GM03348 (cell line): ENCODE measurements around the gene TSPEAR.
"Not testable (repeated sequence)": the region's sequence is repeated elsewhere in the genome, so short reads cannot be mapped to it uniquely, and the experiment has no call there.

Experiments used
- DNase-seq: peaks from one replicate; pipeline ENCODE4 v3.0.0; 2012; ENCODE audit warnings: low spot score

Gene TSPEAR

DNA sequence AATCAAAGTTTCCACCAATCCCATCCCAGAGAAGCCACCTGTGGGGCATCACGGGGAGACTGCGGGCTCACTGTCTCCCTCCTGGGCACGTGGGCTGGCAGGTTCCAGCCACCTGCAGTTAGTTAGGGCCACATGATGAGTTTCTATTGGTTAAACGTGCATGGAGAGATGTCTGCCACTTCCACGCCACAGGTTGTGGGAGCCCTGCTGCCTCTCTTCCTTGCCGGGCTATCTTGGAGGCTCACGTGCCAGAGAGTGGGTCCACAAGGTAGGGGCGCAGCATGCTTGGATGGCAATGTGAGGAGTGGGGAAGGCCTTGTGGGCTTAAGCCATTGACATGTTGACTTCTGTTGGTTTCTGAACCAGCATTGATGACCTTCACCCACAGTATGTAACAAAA, 107.5 kb downstream of the TSPEAR start:
- no peak for DNase-seq

DNA sequence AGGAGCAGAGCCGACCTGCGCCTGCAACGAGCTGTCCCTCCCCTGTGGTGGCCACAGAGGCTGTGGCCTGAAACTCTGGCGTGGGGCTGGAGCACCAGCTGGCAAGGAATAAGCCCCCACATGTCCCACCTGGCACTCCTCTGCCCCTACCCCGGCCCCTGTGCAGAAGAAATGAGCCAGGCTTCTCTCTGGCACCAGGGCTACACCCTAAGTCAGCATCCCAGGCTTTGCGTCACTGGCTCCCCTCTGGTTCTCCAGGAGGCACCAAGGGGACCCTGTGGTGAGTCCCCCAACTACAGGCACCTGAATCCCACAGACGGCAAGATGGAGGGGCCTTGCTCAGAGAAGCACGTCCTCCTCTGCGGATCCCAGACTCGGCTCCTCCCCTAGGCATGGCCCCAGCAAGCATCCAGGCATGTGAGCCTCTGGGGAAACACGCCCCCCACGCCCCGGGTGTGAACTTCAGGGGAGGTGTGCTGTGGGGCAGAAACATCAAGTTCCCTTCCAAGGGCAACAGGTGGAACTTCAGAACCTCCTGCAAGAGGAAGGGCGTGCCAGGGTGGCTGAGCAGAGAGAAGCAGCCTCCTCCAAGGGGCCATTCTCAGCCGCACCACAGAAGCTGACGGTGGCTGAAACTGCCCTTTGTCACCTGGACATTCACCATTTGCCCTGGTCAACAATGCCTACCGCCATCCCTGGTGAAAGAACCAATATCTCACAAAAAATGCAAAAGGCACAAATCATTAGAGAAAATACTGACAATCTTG, 108.1 kb downstream of the TSPEAR start:
- DNase-seq, result no peak

DNA sequence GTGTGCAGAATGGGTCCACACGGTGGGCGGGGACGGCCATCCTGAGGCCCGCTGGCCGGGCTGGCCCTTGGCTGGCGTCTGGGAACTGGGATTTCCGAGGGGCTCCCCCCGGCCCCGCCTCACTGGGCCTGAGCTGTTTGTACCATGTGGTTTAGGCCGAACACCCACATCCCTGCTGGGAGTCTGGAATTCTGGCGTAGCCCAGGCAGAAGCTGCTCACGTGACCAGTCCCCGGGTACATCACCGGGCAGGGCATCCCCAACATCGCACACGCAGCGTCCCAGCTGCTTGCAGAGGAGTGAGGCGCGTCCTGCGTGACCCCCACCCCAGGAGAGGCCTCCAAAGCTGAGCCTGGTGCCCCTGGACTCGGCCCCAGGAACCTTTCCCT, 108.9 kb downstream of the TSPEAR start:
- no peak for DNase-seq

DNA sequence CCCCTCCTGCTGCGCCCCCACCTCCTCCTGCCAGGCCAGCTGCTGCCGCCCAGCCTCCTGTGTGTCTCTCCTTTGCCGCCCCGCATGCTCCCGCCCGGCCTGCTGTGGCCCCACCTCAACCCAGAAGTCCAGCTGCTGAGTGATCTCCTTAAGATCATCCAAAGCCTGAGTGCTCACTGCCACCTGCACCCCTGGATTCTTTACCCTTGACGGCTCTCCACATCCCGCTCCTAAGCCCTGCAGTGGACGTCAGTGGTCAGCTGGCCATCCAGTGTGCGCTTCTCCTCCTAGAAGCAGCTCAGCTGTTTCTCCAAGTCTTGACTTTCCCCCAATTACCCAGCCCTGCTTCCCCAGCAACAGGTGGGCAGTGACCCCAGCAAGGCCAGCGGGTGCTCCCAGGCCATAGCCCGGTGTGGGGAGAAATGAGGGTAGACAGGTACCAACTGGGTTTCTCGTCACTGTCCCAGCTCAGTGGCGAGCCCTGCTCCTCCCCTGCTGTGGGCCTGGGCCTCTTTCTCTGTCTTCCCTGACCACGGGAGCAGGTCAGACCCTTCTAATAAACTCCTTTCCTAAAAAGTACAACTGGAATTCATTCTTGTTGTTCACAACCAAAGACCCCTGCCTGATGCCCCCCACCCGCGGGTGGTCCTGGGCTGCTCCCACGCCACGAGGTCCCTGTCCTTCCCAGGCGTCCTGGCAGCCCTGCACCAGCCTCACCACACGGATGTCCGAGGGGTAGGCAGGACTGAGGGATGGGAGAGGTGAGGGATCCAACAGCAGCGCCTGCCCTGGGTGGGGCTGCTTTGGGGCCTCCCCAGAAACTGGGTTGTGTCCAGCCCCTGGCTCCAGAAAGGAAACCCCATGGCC, 109.5 kb downstream of the TSPEAR start:
- DNase-seq, result no peak

DNA sequence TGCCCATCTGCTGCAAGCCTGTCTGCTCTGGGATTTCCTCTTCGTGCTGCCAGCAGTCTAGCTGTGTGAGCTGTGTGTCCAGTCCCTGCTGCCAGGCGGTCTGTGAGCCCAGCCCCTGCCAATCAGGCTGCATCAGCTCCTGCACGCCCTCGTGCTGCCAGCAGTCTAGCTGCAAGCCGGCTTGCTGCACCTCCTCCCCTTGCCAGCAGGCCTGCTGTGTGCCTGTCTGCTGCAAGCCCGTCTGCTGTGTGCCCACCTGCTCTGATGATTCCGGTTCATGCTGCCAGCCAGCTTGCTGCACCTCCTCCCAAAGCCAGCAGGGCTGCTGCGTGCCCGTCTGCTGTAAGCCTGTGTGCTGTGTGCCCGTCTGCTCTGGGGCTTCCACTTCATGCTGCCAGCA, 110.3 kb downstream of the TSPEAR start:
- not testable (repeated sequence) for DNase-seq

DNA sequence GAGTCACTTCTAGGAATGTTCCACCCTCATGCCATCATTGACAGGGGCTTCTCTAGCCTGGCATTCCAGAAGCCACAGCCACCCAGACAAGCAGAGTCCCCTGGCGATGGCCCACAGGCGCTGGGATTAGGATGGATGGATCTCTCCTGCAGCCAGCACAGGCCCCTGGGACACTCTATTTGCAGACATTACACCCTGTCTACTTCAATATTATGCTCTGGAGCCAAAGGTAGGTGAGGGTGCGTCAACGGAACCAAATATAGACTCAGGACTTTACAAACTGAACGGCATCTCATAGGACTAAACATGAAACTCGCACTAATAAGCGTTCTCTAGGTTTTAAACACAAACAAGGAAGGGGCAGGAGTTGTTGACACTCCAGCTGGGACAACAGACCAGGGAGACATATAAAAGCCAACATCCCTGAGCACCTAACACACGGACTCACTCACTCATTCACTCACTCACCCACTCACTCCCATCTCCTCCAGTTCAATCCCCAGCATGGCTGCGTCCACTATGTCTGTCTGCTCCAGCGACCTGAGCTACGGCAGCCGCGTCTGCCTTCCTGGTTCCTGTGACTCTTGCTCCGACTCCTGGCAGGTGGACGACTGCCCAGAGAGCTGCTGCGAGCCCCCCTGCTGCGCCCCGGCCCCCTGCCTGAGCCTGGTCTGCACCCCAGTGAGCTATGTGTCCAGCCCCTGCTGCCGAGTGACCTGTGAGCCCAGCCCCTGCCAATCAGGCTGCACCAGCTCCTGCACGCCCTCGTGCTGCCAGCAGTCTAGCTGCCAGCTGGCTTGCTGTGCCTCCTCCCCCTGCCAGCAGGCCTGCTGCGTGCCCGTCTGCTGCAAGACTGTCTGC, 111.0 kb downstream of the TSPEAR start, which contains the start of gene KRTAP10-7:
TSS of gene KRTAP10-7 (plus strand) at position 480 of the 861 bp plus-strand sequence. CDS start at position 505, 25 bp downstream.
- not testable (repeated sequence) for DNase-seq

DNA sequence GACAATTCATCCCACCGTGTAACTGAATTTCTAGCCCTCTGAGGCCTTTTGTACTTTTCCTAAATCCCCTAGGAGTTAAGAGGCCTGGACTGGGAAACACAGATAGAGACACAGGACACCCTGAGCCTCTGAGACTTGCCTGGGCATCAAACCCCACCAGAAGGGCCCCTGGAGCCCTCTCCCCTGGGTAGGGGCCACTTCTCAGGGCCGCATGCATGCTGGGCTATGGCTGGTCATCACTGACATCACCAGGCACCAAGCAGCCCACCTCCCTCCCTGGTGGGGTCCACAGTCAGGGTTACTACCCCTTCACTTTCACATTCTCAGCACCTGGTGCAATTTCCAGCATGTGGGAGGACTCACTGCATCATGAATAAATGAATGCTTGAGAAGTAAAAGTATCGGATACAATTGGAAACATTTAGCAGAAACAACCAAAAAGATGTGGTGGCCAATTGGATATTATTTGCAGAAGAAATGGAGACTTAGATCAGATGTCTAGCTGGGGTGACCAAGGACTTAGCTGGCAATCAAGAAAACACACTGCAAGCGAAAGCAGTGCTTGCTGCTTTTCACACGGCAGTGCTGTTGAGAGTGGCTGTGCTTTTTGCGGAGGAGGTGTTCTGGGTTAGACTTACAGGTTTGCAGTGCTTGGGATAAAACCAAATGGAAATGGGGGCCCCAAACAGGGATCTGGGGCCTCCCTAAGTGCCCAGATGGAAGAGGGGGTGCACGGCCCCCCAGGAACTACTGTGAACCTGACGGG, 111.9 kb downstream of the TSPEAR start:
- DNase-seq, result no peak

DNA sequence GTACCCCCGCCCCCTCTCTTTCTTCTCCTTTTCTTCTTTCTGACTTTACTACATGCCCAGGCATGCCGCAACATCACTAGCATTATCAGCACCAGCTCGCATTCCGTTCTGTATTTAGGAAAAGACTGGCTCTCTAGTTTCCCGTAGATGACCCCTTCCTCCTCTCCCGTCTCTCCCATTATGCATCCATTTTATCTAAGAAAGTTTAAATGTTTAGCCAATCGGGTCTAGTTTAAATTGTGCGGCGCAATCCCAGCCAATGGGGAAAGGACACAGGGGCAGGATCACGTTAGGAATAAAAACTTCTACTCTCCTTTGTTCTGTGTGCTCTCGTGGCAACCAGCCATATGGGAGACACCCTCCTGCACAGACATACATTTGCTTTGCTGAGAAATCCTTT, 113.3 kb downstream of the TSPEAR start:
- no peak for DNase-seq

DNA sequence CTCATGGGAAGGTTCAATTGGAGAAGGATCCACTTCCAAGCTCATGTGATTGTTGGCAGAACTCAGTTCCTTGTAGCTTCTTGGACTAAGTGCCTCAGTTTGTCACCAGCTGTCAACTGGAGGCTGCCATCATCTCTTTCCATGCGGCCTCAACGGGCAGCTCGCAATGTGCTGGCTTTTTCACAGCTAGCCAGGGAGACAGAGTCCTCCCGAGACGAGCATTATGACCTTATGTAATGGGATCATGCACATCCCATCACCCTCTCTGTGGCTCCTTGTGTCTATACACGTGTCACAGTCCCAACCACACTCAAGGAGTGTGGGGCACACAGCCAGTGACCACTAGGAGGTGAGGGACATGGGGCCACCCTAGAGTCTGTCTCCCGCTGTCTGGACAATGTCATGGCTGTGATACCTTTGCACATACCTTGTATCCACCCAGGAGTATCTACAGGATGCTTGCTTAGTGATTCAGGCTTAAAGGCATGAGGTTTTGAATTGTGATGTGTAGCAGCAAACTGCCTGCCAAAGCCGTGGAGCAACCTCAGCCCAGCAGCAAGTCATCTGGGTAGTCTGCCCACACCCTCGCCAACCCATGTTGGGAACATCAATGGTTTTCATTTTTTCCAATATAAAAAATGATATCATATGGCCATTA, 115.2 kb downstream of the TSPEAR start:
- no peak for DNase-seq

DNA sequence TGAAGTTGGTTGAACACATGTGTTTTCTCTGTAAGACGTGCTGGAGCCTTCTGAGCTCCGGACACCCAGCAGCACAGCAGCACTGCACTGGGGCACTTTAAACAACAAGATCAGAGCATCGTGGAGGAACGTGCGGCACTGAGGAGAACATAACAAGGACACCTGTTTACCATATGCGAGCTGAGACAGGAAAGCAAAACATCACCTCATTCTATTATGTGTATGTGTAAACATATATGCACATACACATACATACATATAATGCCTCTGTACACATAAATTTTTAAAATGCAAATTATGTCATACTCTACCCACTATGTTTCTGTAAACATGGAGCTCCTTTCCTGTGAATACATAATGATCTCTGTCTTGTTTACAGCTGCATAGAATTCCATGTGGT, 115.8 kb downstream of the TSPEAR start:
- DNase-seq, result no peak

DNA sequence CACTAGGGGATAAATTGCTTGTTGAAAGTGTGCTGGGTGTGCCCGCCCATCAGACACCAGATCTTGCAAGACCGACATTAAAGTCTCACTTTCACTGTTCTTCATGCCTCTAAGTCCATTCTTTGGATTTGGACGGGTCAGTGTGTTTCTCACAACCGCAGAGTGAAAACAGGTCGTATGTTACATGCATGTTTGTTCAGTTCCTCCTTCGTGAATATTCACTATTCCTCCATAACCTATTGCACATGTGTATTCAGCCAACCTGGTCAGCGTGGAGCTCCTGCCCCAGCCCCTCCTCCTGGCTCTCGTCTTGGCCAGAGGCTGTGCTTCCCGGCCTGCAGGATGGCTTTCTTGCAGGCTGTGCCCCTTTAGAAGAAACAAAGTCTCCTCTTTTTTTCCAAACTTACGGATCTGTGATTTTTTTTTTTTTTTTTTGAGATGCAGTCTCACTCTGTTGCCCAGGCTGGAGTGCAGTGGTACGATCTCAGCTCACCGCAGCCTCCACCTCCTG, 116.9 kb downstream of the TSPEAR start:
- DNase-seq, result no peak

DNA sequence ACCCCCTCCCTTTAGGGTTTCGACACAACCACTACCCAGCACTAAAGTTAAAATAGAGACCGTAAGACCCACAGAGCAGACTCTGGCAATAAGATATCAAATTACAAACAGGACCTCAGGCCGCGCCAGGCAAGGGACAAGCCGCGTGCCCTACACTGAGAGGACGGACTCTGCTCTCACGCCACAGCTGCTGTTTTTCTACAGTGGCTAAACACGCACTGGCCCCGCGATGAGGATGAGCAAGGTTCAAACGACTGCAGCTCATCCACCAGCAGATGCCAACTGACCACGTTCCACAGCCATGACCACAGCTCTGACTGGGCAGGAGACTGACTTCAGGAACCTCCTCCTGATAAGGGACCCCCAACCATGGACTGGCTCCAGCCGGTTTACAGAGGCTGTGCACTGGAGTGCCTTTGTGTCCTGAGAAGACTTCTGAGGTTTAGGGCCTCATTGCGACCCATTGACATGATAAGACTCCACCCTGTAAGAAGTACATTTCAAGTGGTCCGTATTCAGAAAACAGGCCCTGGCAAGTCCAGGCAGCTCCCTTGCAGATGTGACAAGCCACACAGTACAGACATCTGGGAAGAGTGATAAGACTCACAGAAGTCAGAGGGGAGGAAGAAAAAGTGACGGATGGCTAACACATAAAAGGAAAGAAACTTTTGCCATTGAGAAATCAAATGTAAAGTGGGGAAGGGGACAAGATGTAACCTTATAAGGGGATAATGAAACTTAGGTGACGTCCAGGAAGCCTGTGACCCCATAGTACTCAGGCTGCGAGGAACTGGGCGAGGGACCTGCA, 117.6 kb downstream of the TSPEAR start:
- DNase-seq, result no peak

DNA sequence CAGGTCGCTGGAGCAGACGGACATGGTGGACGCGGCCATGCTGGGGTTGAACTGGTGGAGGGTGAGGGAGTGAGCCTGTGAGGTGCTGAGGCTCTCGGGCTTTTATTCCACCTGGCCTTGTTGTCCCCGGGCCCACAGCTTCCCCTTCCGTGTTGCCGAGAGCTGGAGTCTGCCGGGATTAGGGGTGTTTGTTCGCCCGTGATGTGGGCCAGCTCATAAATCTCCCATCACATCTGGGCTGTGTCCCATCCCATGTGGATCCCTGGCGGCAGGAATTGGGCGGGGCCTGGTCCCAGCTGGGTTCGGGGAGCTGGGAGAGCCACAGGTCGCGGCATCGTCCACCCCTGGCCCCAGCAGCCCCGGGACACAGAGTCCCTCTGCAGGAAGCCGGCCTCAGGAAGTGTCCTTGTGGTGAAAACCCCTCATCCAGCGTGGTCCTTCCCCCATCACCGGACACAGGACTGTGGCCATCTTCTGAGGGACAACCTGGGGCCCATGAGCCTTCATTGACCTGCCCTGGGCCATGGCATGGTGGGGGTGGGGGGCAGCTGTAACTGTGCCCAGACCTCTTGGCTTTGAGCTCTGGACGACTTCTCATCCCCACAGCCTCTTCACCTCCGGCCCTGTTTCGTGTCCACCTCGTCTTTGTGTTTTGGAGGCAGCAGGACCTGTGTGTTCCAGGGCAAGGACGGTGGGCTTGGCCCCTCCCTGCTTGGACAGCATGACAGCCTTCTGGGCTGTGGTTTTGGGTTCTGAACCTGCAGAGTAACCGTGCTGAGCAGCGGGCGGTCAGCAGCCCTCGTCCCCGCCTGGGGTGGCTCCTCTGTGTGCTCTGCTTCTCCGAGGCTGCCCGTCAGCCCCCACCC, 118.7 kb downstream of the TSPEAR start, which contains the start of gene KRTAP10-6:
TSS of gene KRTAP10-6 (minus strand) at position 60 of the 866 bp plus-strand sequence. CDS start at position 39, 21 bp downstream.
- no peak for DNase-seq

DNA sequence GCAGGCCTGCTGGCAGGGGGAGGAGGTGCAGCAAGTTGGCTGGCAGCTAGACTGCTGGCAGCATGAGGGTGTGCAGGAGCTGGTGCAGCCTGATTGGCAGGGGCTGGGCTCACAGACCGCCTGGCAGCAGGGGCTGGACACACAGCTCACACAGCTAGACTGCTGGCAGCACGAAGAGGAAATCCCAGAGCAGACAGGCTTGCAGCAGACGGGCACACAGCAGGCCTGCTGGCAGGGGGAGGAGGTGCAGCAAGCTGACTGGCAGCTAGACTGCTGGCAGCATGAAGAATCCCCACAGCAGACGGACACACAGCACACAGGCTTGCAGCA, 119.6 kb downstream of the TSPEAR start:
- DNase-seq, result not testable (repeated sequence)

DNA sequence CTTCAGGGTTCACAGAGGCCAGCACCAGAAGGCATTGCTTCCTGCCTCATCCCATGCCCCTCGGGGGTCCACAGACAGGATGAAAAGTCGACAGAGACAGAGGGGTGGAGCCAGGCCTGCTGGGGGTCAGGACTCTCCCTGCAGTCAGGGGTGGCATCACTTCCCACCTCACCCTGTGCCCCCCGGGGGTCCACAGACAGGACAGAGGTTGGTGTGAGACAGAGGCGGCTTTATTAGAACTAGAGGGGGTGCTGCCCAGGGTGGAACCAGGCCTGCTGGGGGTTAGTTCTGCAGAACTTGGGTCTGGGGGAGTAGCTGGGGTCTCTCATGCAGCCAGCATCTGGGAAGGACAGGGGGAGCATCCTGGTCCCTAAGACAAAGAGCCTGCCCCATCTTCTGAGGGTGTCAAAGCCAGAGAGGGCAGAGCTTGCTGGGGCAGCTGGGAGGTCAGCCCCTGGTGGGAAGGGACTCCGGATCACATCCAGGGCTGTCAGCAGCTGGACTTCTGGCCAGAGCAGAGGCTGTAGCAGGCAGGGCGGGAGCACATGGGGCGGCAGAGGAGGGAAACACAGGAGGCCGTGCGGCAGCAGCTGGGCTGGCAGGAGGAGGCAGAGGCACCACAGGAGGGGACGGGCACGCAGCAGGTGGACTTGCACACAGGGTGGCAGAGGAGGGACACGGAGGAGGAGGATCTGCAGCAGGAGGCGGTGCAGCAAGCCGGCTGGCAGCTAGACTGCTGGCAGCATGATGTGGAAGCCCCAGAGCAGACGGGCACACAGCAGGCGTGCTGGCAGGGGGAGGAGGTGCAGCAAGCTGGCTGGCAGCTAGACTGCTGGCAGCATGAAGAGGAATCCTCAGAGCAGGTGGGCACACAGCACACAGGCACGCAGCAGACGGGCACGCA, 120.2 kb downstream of the TSPEAR start:
- DNase-seq, result not testable (repeated sequence)

DNA sequence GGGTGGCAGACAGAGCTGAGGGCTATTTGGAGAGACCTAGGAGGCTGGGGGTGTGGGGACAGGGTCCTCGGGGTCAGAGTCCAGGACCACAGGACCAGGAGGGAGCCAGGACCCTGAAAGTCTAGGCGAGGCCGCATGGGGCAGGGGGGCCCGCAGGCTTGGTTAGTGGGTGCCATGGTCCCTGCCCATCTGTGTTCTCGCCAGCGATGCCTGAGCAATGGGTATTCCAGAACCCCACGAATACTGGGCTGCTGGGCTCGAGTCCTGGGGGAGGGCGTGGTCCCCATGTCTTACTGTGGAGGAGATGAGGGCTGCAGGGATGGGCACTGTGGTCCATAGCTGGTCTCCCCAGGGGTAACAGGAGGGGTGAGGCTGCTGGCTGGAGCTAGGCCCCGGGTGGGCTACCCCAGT, 121.1 kb downstream of the TSPEAR start:
- DNase-seq, result no peak

DNA sequence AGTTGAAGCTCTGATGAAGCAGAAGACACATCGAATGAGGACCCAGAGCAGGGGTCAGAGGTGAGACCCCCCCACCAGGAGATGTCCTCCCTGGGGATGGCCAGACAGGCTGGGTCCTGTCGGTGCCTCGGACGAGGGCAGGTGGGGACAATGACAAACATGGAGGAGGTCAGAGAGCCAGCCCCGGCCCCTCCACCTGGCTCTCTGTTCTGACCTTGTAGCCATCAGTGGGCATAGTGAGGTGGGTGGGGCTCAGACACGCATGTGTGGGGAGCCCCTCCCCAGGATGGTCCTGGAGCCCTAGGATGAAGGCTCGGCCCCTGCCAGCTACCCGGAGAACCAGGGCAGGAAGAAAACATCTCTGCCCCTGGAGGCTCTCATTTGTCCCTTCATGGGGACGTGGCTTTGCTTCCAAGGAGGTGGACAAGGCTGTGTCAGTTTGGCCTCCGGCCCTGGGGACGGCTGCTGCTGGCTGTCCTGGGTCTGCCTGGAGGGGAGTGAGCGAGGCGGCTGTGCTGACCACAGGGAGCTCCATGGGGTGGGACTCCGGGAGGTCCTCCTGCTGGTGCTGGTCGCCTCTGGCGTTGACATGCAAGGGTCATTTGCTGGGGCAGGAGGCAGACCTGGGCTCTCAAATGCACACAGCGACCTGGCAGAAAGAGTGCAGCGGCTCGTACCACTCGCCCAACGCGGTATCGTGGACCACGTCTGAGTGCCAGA, 121.6 kb downstream of the TSPEAR start:
- DNase-seq, result no peak
